Neural crest cell (in vitro differentiated cells): ENCODE data around the gene SCP2. TPM values are rescaled to one million over a fixed set of nuclear protein-coding genes. Genes with fewer than 3 reads are reported as not detected.

Experiments
- DNase-seq: peaks from one replicate; pipeline ENCODE4 v3.0.0; 2021; ENCODE audit warnings: low read depth, mixed read lengths, low spot score
- H3K27ac Mint-ChIP-seq: one replicate; pipeline ENCODE4 v1.8.0; 2021; ENCODE audit warnings: mild to moderate bottlenecking, mixed read lengths; ENCODE audit not compliant: unreplicated experiment
- H3K27me3 Mint-ChIP-seq: 2 replicates; pipeline ENCODE4 v1.8.0; 2021; ENCODE audit warnings: low read depth, mild to moderate bottlenecking, mixed read lengths
- H3K36me3 Mint-ChIP-seq: 2 replicates; pipeline ENCODE4 v1.8.0; 2021; ENCODE audit warnings: low read depth, mild to moderate bottlenecking, mixed read lengths
- H3K4me1 Mint-ChIP-seq: 2 replicates; pipeline ENCODE4 v1.8.0; 2021; ENCODE audit warnings: mixed read lengths
- H3K4me3 Mint-ChIP-seq: one replicate; pipeline ENCODE4 v1.8.0; 2021; ENCODE audit warnings: mild to moderate bottlenecking, mixed read lengths
- H3K9me3 Mint-ChIP-seq: 2 replicates; pipeline ENCODE4 v1.8.0; 2021; ENCODE audit warnings: mixed read lengths
- total RNA-seq: library from RNA; stranded (reverse); gene quantifications from 2 replicates; pipeline ENCODE4 v1.2.1, GENCODE V29; 2021
- TF ChIP-seq, protein P1 (sequence below): fragments of 200-600 bp; sonication (generic); conservative IDR thresholded peaks from 2 replicates; pipeline ENCODE4 v1.5.0; 2021; ENCODE audit warnings: antibody characterized with exemption, mild to moderate bottlenecking

SCP2 gene
- total RNA-seq, 1 donor from 2014 or later = 61.8 TPM

GRCh38 chr1:53025034-53025768, 98.1 kb downstream of the SCP2 start:
- no peaks in the 10 kb centered on the region for H3K9me3 Mint-ChIP-seq
- H3K36me3 Mint-ChIP-seq = no peaks in the 10 kb centered on the region
- no peak overlapping the region for H3K27ac Mint-ChIP-seq
- TF ChIP-seq, protein P1, sequence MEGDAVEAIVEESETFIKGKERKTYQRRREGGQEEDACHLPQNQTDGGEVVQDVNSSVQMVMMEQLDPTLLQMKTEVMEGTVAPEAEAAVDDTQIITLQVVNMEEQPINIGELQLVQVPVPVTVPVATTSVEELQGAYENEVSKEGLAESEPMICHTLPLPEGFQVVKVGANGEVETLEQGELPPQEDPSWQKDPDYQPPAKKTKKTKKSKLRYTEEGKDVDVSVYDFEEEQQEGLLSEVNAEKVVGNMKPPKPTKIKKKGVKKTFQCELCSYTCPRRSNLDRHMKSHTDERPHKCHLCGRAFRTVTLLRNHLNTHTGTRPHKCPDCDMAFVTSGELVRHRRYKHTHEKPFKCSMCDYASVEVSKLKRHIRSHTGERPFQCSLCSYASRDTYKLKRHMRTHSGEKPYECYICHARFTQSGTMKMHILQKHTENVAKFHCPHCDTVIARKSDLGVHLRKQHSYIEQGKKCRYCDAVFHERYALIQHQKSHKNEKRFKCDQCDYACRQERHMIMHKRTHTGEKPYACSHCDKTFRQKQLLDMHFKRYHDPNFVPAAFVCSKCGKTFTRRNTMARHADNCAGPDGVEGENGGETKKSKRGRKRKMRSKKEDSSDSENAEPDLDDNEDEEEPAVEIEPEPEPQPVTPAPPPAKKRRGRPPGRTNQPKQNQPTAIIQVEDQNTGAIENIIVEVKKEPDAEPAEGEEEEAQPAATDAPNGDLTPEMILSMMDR = no peak
- H3K4me3 Mint-ChIP-seq = no peak overlapping the region
- no peak for DNase-seq
- no peaks in the 10 kb centered on the region for H3K4me1 Mint-ChIP-seq
- no peaks in the 10 kb centered on the region for H3K27me3 Mint-ChIP-seq

GRCh38 chr1:53025769-53026112, 98.7 kb downstream of the SCP2 start:
- Mint-ChIP-seq H3K27me3 (no peaks in the 10 kb centered on the region), H3K4me3 (no peak overlapping the region), H3K9me3 (no peaks in the 10 kb centered on the region), H3K36me3 (no peaks in the 10 kb centered on the region), H3K27ac (no peak overlapping the region), H3K4me1 (no peaks in the 10 kb centered on the region)
- TF ChIP-seq, protein P1 = no peak
- no peak for DNase-seq

GRCh38 chr1:53026254-53026653, 99.2 kb downstream of the SCP2 start:
- no peak overlapping the region for H3K27ac Mint-ChIP-seq
- H3K27me3 Mint-ChIP-seq = no peaks in the 10 kb centered on the region
- H3K36me3 Mint-ChIP-seq = no peaks in the 10 kb centered on the region
- H3K4me3 Mint-ChIP-seq = no peak overlapping the region
- no peak for DNase-seq
- no peaks in the 10 kb centered on the region for H3K4me1 Mint-ChIP-seq
- TF ChIP-seq, protein P1 = no peak
- no peaks in the 10 kb centered on the region for H3K9me3 Mint-ChIP-seq

GRCh38 chr1:53031732-53032131, 104.7 kb downstream of the SCP2 start:
- DNase-seq = no peak
- Mint-ChIP-seq H3K27me3 (no peaks in the 10 kb centered on the region), H3K9me3 (no peaks in the 10 kb centered on the region), H3K27ac (no peak overlapping the region), H3K36me3 (peaks cover 5% of the 10 kb centered on the region), H3K4me3 (no peak overlapping the region), H3K4me1 (no peaks in the 10 kb centered on the region)
- TF ChIP-seq, protein P1 = no peak

GRCh38 chr1:53037159-53037558, 110.1 kb downstream of the SCP2 start:
- no peak overlapping the region for H3K27ac Mint-ChIP-seq
- H3K4me1 Mint-ChIP-seq = no peaks in the 10 kb centered on the region
- no peak overlapping the region for H3K4me3 Mint-ChIP-seq
- TF ChIP-seq, protein P1 = no peak
- DNase-seq = no peak
- H3K27me3 Mint-ChIP-seq = no peaks in the 10 kb centered on the region
- no peaks in the 10 kb centered on the region for H3K9me3 Mint-ChIP-seq
- peaks cover 4% of the 10 kb centered on the region for H3K36me3 Mint-ChIP-seq
